Central memory CD8-positive, alpha-beta T cell (primary cell): ENCODE data around the gene KIF23.

Source experiments
- ATAC-seq: fragments of 150-1000 bp; cut with Tn5 transposase; replicated peaks from 2 replicates; pipeline ENCODE4 v1.10.0; 2022; ENCODE audit warnings: mild to moderate bottlenecking, moderate FRiP score, moderate number of reproducible peaks; ENCODE audit not compliant: poor library complexity, severe bottlenecking; ENCODE audit errors: extremely low read depth
- DNase-seq, 2 donors: peaks; one replicate each; pipeline ENCODE4 v3.0.0; 2021; ENCODE audit warnings: low spot score in 2 of 2
- H3K27ac Mint-ChIP-seq: one replicate; pipeline ENCODE4 v1.8.0; 2022; ENCODE audit warnings: low read depth, mild to moderate bottlenecking, moderate library complexity, mixed read lengths
- H3K27me3 Mint-ChIP-seq: one replicate; pipeline ENCODE4 v1.8.0; 2022; ENCODE audit warnings: mixed read lengths
- H3K36me3 Mint-ChIP-seq: one replicate; pipeline ENCODE4 v1.8.0; 2022; ENCODE audit warnings: mild to moderate bottlenecking, moderate library complexity, mixed read lengths; ENCODE audit not compliant: insufficient read depth
- H3K4me1 Mint-ChIP-seq: one replicate; pipeline ENCODE4 v1.8.0; 2022; ENCODE audit warnings: mixed read lengths
- H3K4me3 Mint-ChIP-seq: one replicate; pipeline ENCODE4 v1.8.0; 2022; ENCODE audit warnings: mild to moderate bottlenecking, moderate library complexity, mixed read lengths
- H3K9me3 Mint-ChIP-seq: one replicate; pipeline ENCODE4 v1.8.0; 2022; ENCODE audit warnings: mixed read lengths

The KIF23 gene

DNA sequence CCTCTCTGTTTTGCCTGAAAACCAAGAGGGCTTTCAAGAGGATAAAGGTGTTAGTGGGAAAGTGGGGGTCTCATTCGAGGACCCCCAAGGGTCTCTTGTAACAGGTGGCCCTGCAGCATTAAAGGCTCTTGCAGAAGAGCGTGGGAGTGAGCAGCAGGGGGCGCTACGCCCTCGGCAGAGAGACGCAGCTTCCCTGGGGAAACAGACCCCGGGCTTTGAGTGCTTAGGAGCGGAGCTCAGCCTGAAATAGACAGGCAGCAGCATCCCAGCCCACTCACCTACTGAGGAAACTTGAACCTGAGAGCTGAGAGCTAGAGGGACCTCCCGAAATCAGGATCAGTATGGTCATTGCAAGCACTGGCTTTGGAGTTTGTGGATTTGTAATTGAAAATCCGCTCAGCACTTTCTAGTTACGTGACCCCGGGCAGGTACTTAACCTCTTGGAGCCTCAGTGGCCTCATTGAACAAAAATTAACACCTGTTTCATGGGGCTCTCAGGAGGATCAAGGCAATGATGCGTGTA is 64.2 kb downstream of the KIF23 start:
- no peak overlapping the region for H3K4me3 Mint-ChIP-seq
- peaks cover 1% of the 10 kb centered on the region for H3K36me3 Mint-ChIP-seq
- H3K27ac Mint-ChIP-seq, result no peak overlapping the region
- no peak for ATAC-seq
- DNase-seq, result peak in 1 of 2 donors; percentile 35
- no peaks in the 10 kb centered on the region for H3K4me1 Mint-ChIP-seq
- H3K27me3 Mint-ChIP-seq, result peaks cover 8% of the 10 kb centered on the region
- H3K9me3 Mint-ChIP-seq, result peaks cover 5% of the 10 kb centered on the region

DNA sequence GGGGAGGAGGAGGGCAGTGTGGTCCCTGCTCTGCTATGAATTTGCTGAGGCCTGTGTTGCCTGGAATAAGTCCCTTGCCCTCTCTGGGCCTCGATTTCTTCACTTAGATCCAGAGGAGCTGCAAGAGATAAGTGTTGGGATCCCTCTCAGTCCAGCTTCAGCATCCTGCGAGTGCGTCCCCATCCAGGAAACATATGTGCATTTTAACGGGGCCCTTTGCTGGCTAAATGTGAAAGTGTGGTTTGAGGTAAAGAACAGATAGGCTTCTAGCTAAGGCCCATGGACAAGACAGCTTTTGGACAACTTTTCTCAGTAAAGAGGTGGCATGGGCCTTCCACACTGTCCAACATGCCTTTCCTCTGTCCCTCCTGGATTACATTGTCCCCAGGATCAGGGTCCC is 64.9 kb downstream of the KIF23 start:
- DNase-seq, result no peak
- H3K27me3 Mint-ChIP-seq, result peaks cover 8% of the 10 kb centered on the region
- no peak overlapping the region for H3K27ac Mint-ChIP-seq

DNA sequence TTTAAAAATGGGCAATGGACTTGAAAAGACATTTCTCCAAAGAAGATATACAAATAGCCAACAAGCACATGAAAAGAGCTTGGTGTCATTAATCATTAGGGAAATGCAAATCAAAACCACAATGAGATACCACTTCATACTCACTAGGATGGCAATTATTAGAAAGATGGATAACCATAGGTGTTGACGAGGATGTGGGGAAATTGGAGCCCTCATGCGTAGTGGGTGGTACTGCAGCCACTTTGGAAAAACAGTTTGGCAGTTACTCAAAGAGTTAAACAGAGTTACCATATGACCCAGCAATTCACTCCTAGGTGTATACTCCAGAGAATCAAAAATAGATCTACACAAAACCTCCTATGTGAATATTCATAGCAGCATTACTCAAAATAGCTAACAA is 65.8 kb downstream of the KIF23 start:
- Mint-ChIP-seq H3K4me3 (no peak overlapping the region), H3K36me3 (no peaks in the 10 kb centered on the region), H3K4me1 (no peaks in the 10 kb centered on the region), H3K27ac (no peak overlapping the region), H3K27me3 (peaks cover 15% of the 10 kb centered on the region), H3K9me3 (peaks cover 5% of the 10 kb centered on the region)
- no peak for ATAC-seq
- no peak for DNase-seq

More for the DNA sequence above, 64.9 kb downstream of the KIF23 start:
- H3K4me1 Mint-ChIP-seq, result no peaks in the 10 kb centered on the region
- H3K36me3 Mint-ChIP-seq, result peaks cover 1% of the 10 kb centered on the region
- no peak overlapping the region for H3K4me3 Mint-ChIP-seq
- ATAC-seq, result no peak
- H3K9me3 Mint-ChIP-seq, result peaks cover 5% of the 10 kb centered on the region

DNA sequence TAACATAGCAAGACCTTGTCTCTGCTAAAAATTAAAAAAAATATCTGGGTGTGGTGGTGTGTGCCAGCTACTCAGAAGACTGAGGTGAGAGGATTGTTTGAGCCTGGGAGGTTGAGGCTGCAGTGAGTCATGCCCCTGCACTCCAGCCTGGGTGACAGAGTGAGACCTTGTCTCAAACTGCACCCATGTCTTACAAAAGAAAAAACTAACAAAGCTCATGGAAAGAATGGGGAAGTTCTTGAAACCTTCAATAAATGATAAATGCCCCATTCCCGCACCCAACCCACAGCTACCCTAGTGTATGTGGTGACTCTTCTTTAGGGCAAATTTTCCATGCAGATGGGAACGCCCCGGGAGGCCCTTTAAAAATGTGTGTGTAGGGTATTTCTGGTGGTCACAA is 66.8 kb downstream of the KIF23 start:
- Mint-ChIP-seq H3K9me3 (peaks cover 5% of the 10 kb centered on the region), H3K4me3 (no peak overlapping the region), H3K27ac (no peak overlapping the region), H3K4me1 (no peaks in the 10 kb centered on the region), H3K36me3 (no peaks in the 10 kb centered on the region), H3K27me3 (peaks cover 11% of the 10 kb centered on the region)
- ATAC-seq, result no peak
- DNase-seq, result no peak

DNA sequence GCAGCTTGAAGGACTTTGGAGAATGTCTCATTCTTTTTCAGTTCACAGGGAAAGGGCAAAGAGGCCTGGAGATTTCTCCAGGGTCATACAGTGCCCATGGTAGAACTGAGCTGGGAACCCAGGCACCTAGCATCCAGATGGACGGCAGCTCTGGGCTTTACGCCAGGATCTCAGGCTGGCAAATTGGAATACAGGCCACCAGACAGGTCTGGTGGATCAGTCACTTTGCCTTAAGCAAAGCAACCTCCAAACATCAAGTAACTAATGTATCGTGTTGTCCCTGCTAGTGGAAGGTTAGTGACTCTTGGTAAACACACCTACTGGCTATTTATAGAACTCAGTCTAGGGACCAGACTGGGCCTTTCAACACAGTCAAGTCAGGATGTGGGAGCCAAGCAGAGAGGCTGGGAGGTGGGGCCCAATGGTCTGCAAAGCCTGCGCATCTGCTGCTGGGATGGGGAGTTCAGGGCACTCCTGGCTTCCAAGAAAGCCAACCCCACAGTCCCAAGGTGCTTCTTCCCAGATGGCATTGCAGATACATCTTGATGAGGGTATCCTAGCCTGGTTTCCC is 68.6 kb downstream of the KIF23 start:
- DNase-seq, result no peak
- H3K4me3 Mint-ChIP-seq, result no peak overlapping the region
- H3K27ac Mint-ChIP-seq, result no peak overlapping the region
- no peaks in the 10 kb centered on the region for H3K4me1 Mint-ChIP-seq
- ATAC-seq, result no peak
- no peaks in the 10 kb centered on the region for H3K36me3 Mint-ChIP-seq
- peaks cover 11% of the 10 kb centered on the region for H3K27me3 Mint-ChIP-seq
- H3K9me3 Mint-ChIP-seq, result peaks cover 5% of the 10 kb centered on the region

DNA sequence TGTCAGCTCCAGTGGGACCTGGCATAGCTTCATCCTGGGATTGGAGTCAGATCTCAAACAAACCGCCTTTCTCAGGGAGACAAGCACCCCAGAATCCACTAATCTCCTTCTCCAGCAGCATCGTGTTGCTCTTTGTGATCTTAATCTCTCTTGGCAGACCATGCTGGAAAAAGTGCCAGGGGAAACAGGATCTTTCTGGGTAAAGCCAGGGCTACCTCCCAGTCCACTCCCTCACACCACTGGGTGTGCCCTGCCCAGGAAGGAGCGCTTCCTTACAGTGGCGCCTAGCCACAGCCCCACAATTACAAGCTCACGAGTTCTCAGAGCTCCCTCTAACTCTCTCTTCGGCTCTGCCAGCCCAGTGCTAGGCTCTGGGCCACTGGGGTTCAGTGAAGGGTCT is 70.7 kb downstream of the KIF23 start:
- no peaks in the 10 kb centered on the region for H3K9me3 Mint-ChIP-seq
- ATAC-seq (no peak), DNase-seq (no peak)
- H3K4me1 Mint-ChIP-seq, result no peaks in the 10 kb centered on the region
- H3K36me3 Mint-ChIP-seq, result no peaks in the 10 kb centered on the region
- peaks cover 11% of the 10 kb centered on the region for H3K27me3 Mint-ChIP-seq
- H3K27ac Mint-ChIP-seq, result no peak overlapping the region
- H3K4me3 Mint-ChIP-seq, result no peak overlapping the region

DNA sequence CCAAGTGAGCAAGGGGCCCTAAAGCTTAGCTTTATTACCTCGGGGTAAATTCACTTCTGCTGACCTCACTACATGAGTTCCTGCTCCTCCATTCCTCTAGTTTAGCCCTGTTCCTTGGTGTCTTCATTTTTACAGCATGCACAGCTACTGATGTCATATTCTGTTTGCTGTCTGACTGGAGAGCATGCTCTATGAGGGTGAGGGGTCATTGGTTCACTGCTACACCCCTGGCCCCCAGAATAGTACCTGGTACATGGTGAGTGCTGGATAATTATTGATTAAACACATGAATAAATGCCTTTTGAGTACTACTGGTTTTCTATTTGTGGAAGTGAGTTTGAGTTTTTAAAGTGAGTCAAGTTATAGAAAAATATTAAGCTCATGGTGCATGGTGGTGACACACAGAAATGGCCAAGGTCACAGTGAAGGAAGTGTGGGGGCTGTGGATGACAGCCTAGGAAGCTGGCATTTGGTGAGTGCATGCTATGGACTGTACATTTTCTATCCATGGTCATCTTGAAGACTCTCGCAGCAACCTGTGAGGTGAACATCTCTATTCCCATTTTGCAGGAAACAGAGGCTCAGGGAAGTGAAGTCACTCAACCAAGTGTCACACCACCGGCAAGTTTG is 72.4 kb downstream of the KIF23 start:
- ATAC-seq (no peak), DNase-seq (no peak)
- no peaks in the 10 kb centered on the region for H3K36me3 Mint-ChIP-seq
- no peaks in the 10 kb centered on the region for H3K9me3 Mint-ChIP-seq
- no peak overlapping the region for H3K4me3 Mint-ChIP-seq
- H3K4me1 Mint-ChIP-seq, result no peaks in the 10 kb centered on the region
- H3K27ac Mint-ChIP-seq, result no peak overlapping the region
- H3K27me3 Mint-ChIP-seq, result peaks cover 11% of the 10 kb centered on the region

DNA sequence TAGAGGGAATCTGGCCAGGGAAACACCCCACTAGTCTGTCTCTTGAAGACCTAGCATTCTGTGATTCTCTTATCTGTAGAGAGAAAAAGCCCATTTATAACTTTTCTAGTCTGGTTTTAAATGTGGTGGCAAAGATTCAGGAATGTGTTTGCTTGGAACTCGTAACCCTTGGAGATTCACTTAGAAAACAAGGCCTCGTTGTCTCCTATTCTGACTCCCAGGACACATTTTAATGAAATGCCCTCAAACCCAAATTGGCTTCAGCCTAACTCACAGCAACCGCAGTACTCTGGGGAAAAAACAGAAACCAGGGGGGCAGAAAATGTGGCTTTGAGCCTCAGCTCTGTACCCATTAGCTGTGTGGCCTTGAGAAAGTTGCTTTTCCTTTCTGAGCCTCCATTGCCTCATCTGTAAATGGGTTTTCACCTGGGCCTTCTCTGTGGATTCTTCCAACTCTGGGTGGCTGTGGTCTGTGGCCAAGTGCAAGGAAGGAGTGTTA is 75.0 kb downstream of the KIF23 start:
- no peak for ATAC-seq
- Mint-ChIP-seq H3K27ac (no peak overlapping the region), H3K4me1 (no peaks in the 10 kb centered on the region), H3K27me3 (peaks cover 11% of the 10 kb centered on the region), H3K4me3 (no peak overlapping the region), H3K36me3 (no peaks in the 10 kb centered on the region), H3K9me3 (no peaks in the 10 kb centered on the region)
- DNase-seq, result no peak

DNA sequence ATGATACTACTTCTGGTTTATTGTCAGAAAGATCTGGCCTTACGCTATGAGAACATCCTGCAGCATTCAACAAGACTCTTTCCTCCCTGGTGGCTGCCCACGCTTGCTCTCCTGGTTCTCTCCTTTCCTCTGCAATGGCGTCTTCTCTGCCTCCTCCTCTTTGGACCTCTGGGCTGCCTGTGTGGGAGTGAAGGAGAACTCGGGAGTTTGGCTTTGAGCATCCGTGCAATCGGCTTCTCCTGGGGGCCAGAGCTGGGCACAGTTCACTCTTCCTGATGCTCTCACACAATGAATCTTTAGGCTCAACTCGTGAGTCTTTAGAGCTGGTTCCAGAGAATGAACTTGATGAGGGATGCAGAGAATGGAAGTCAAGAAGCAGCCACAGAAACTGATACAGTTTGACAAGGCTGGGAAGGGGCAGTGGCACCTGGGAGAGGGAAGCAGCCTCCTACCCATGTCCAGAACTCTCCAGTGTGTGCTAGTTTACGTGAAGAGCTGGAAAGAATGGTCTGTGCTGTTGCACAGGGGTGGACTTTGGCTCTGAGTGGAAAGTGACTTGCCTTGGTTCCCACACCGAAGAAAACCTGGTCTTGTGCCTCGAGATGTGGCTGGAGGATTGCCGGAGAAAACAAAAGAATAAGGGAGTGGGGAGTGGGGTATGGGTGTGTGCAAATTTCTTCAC is 76.3 kb downstream of the KIF23 start:
- Mint-ChIP-seq H3K27ac (no peak overlapping the region), H3K4me3 (no peak overlapping the region)

DNA sequence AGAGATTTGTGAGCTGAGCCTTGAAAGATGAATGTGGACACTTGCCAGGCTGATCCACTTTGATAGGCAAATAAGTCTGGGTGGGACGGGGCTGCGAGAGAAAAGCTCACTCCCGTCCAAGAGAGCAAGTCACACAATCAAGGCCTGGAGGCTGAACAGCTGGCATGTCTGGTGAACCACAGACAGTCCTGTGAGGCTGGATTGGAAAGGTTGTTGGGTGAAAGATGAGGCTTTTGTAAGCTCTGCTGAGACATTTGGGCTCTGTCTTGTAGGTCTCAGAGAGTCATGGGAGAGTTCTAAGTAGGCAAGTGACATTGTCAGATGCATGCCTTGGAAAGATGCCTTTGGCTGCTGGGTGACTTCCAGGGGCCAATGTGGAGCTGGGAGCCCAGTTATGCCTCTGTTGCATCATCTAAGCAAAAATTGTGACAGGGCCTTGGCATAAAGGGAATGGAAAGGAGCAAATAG is 76.9 kb downstream of the KIF23 start:
- no peaks in the 10 kb centered on the region for H3K4me1 Mint-ChIP-seq
- ATAC-seq (no peak), DNase-seq (no peak)
- no peaks in the 10 kb centered on the region for H3K36me3 Mint-ChIP-seq
- no peaks in the 10 kb centered on the region for H3K9me3 Mint-ChIP-seq
- no peak overlapping the region for H3K4me3 Mint-ChIP-seq
- no peaks in the 10 kb centered on the region for H3K27me3 Mint-ChIP-seq
- no peak overlapping the region for H3K27ac Mint-ChIP-seq

More for the DNA sequence above, 76.3 kb downstream of the KIF23 start:
- ATAC-seq (no peak), DNase-seq (no peak)
- H3K27me3 Mint-ChIP-seq, result no peaks in the 10 kb centered on the region
- no peaks in the 10 kb centered on the region for H3K9me3 Mint-ChIP-seq
- no peaks in the 10 kb centered on the region for H3K4me1 Mint-ChIP-seq
- no peaks in the 10 kb centered on the region for H3K36me3 Mint-ChIP-seq

DNA sequence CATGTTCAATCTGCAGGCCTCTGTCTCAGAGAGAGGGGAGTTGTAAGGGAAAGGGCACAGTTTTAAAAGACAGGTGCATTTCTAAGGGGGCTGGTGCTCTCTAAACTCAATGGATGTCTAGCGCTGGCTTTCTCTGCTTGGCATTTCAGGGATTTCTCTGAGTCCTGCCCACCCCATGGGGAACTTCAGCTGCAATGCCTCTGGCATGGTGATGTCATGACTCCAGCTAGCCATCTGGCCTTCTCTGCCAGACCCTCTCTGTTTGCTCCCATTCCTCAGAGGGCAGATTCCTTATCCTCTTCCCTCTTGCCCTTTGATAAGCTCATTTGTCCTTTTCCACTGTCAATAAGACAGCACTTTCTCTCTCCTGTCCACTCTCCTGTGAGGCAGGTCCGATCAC is 79.3 kb downstream of the KIF23 start:
- H3K4me1 Mint-ChIP-seq, result peaks cover 5% of the 10 kb centered on the region
- ATAC-seq, result no peak
- H3K36me3 Mint-ChIP-seq, result no peaks in the 10 kb centered on the region
- H3K27ac Mint-ChIP-seq, result no peak overlapping the region
- H3K9me3 Mint-ChIP-seq, result no peaks in the 10 kb centered on the region
- no peaks in the 10 kb centered on the region for H3K27me3 Mint-ChIP-seq
- no peak for DNase-seq
- H3K4me3 Mint-ChIP-seq, result no peak overlapping the region

DNA sequence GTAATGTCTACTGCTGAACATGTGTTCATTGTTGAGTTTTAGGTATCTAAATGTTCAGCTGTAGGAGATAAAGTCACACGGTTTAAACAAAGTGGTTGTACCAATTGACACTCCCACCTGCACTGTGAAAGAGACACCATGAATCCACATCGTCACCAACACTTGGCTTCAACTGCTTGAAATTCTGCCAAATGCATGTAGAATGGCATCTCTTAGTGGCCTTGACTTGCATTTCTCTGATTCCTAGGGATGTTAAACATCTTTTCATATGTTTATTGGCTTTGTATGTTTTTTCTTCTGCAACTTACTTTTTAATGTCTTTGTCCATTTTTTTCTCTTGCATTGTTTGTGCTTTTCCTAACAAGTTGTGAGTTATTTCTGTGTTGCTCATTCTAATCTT is 81.9 kb downstream of the KIF23 start:
- peaks cover 5% of the 10 kb centered on the region for H3K4me1 Mint-ChIP-seq
- H3K27ac Mint-ChIP-seq, result no peak overlapping the region
- no peaks in the 10 kb centered on the region for H3K27me3 Mint-ChIP-seq
- H3K9me3 Mint-ChIP-seq, result no peaks in the 10 kb centered on the region
- DNase-seq, result no peak
- no peak overlapping the region for H3K4me3 Mint-ChIP-seq
- no peak for ATAC-seq
- no peaks in the 10 kb centered on the region for H3K36me3 Mint-ChIP-seq

DNA sequence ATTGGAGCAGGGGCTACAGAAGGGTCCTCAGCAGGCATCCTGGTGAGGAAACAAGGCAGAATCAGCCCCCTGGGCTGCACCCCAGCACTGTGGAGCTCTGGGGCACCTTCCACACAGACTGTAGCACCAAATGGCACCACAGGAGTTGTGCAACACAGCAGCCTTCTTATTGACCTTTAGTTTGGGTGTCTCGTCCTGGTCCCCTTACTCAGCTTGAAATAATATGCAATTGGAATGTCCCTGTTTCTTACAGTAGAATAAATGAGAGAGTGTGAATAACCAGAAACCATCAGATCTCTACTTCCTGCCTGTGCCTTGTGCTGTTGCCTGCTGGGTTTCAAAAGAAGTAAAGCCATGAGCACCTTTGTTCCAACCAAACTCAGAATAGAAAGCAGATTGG is 82.9 kb downstream of the KIF23 start:
- DNase-seq (no peak), ATAC-seq (no peak)
- H3K4me3 Mint-ChIP-seq, result no peak overlapping the region
- H3K27me3 Mint-ChIP-seq, result no peaks in the 10 kb centered on the region
- H3K36me3 Mint-ChIP-seq, result no peaks in the 10 kb centered on the region
- no peak overlapping the region for H3K27ac Mint-ChIP-seq
- no peaks in the 10 kb centered on the region for H3K9me3 Mint-ChIP-seq
- peaks cover 5% of the 10 kb centered on the region for H3K4me1 Mint-ChIP-seq
